HepG2 (cell line): ENCODE data around the gene BRAP. TPM values are rescaled to one million over a fixed set of nuclear protein-coding genes. Genes with fewer than 3 reads are reported as not detected.

Source experiments
- AGO1 ChIP-seq: fragments of 200-400 bp; formaldehyde crosslinking; IDR thresholded peaks from 2 replicates; pipeline ENCODE4 v1.6.1; 2017; ENCODE audit warnings: mild to moderate bottlenecking, low read depth, low read length, moderate library complexity; ENCODE audit not compliant: poor library complexity, severe bottlenecking
- KMT2A ChIP-seq: sonication (generic); formaldehyde crosslinking; IDR thresholded peaks from 2 replicates; pipeline ENCODE4 v1.4.0; 2020; ENCODE audit warnings: missing genetic modification reagents
- PHF8 ChIP-seq: sonication (generic); formaldehyde crosslinking; IDR thresholded peaks from 2 replicates; pipeline ENCODE4 v1.5.0; 2020; ENCODE audit warnings: missing genetic modification reagents
- SALL2 ChIP-seq: sonication (generic); formaldehyde crosslinking; IDR thresholded peaks from 2 replicates; pipeline ENCODE4 v1.8.1; 2023; ENCODE audit warnings: mild to moderate bottlenecking, missing genetic modification reagents, inconsistent platforms
- TEAD2 ChIP-seq: sonication (generic); formaldehyde crosslinking; IDR thresholded peaks from 2 replicates; pipeline ENCODE4 v1.9.0; 2021; ENCODE audit warnings: missing genetic modification reagents
- TEF ChIP-seq: sonication (generic); formaldehyde crosslinking; IDR thresholded peaks from 2 replicates; pipeline ENCODE4 v1.5.0; 2020; ENCODE audit warnings: missing genetic modification reagents
- THAP11 ChIP-seq: IDR thresholded peaks from 2 replicates; pipeline ENCODE4 v1.6.1; 2016; ENCODE audit warnings: missing biosample characterization, missing genetic modification reagents
- TRIM24 ChIP-seq: sonication (generic); formaldehyde crosslinking; IDR thresholded peaks from 2 replicates; pipeline ENCODE4 v1.8.0; 2022; ENCODE audit warnings: mild to moderate bottlenecking, missing genetic modification reagents
- ZBTB38 ChIP-seq: sonication (generic); formaldehyde crosslinking; IDR thresholded peaks from 2 replicates; pipeline ENCODE4 v1.5.1; 2020; ENCODE audit warnings: mild to moderate bottlenecking, missing genetic modification reagents
- ZNF230 ChIP-seq: sonication (generic); formaldehyde crosslinking; IDR thresholded peaks from 2 replicates; pipeline ENCODE4 v1.4.0; 2020; ENCODE audit warnings: mild to moderate bottlenecking, missing genetic modification reagents
- ZNF468 ChIP-seq: sonication (generic); formaldehyde crosslinking; IDR thresholded peaks from 2 replicates; pipeline ENCODE4 v1.8.0; 2022; ENCODE audit warnings: mild to moderate bottlenecking, moderate library complexity, missing genetic modification reagents
- ZNF660 ChIP-seq: sonication (generic); formaldehyde crosslinking; IDR thresholded peaks from 2 replicates; pipeline ENCODE4 v1.5.1; 2020; ENCODE audit warnings: mild to moderate bottlenecking, low read depth, missing genetic modification reagents, borderline replicate concordance
- ZNF746 ChIP-seq: sonication (generic); formaldehyde crosslinking; IDR thresholded peaks from 2 replicates; pipeline ENCODE4 v1.8.0; 2022; ENCODE audit warnings: mild to moderate bottlenecking, missing genetic modification reagents
- ZNF816 ChIP-seq: sonication (generic); formaldehyde crosslinking; IDR thresholded peaks from 2 replicates; pipeline ENCODE4 v1.8.0; 2022; ENCODE audit warnings: missing genetic modification reagents, mild to moderate bottlenecking, borderline replicate concordance
- polyA plus RNA-seq, 8 experiments: library from polyadenylated mRNA; depleted of rRNA in 3 of 8; stranded (reverse) in 7 of 8; unstranded in 1 of 8; fragments of >200 nt; fragmentation: Illumina TruSeq in 4 of 8; extraction: Trizol in 4 of 8; gene quantifications; 2 replicates each; pipeline versions ENCODE4 v1.2.1 to v1.2.3, GENCODE V29; 2011 to 2016; ENCODE audit warnings: low read depth in 4 of 8, missing spikeins in 1 of 8, mixed read lengths in 1 of 8; ENCODE audit not compliant: insufficient read depth in 1 of 8
- total RNA-seq, 5 experiments: library from RNA; depleted of rRNA; stranded (reverse); fragments of >200 nt; fragmentation: Illumina TruSeq; extraction: Trizol; gene quantifications; 2 replicates each; pipeline ENCODE4 v1.2.3, GENCODE V29; 2016; ENCODE audit warnings: low read depth in 1 of 5
- TF ChIP-seq, protein P1 (sequence below): sonication (generic); formaldehyde crosslinking; IDR thresholded peaks from 2 replicates; pipeline ENCODE4 v1.4.0; 2020; ENCODE audit warnings: missing genetic modification reagents
- TF ChIP-seq, protein P2 (sequence below): sonication (generic); formaldehyde crosslinking; IDR thresholded peaks from 2 replicates; pipeline ENCODE4 v1.5.0; 2020; ENCODE audit warnings: missing genetic modification reagents
- TF ChIP-seq, protein P3 (sequence below): sonication (generic); formaldehyde crosslinking; IDR thresholded peaks from 2 replicates; pipeline ENCODE4 v1.8.0; 2022; ENCODE audit warnings: mild to moderate bottlenecking, missing genetic modification reagents, borderline replicate concordance
- TF ChIP-seq, protein P4 (sequence below): sonication (generic); formaldehyde crosslinking; IDR thresholded peaks from 2 replicates; pipeline ENCODE4 v1.5.0; 2020; ENCODE audit warnings: missing genetic modification reagents, mild to moderate bottlenecking, borderline replicate concordance
- TF ChIP-seq, protein P5 (sequence below): IDR thresholded peaks from 2 replicates; pipeline ENCODE4 v1.6.1; 2016

The BRAP gene
- total and polyA plus RNA-seq, 2 of the 13 experiments (the other 11 are each of a cell fraction or from before 2014, with no cell fraction given): 8.1 to 15.4 TPM

GRCh38 chr12:111685811-111686573 is at the start of gene BRAP, which contains the start of gene ACAD10 (continued):
- TF ChIP-seq, protein P1, sequence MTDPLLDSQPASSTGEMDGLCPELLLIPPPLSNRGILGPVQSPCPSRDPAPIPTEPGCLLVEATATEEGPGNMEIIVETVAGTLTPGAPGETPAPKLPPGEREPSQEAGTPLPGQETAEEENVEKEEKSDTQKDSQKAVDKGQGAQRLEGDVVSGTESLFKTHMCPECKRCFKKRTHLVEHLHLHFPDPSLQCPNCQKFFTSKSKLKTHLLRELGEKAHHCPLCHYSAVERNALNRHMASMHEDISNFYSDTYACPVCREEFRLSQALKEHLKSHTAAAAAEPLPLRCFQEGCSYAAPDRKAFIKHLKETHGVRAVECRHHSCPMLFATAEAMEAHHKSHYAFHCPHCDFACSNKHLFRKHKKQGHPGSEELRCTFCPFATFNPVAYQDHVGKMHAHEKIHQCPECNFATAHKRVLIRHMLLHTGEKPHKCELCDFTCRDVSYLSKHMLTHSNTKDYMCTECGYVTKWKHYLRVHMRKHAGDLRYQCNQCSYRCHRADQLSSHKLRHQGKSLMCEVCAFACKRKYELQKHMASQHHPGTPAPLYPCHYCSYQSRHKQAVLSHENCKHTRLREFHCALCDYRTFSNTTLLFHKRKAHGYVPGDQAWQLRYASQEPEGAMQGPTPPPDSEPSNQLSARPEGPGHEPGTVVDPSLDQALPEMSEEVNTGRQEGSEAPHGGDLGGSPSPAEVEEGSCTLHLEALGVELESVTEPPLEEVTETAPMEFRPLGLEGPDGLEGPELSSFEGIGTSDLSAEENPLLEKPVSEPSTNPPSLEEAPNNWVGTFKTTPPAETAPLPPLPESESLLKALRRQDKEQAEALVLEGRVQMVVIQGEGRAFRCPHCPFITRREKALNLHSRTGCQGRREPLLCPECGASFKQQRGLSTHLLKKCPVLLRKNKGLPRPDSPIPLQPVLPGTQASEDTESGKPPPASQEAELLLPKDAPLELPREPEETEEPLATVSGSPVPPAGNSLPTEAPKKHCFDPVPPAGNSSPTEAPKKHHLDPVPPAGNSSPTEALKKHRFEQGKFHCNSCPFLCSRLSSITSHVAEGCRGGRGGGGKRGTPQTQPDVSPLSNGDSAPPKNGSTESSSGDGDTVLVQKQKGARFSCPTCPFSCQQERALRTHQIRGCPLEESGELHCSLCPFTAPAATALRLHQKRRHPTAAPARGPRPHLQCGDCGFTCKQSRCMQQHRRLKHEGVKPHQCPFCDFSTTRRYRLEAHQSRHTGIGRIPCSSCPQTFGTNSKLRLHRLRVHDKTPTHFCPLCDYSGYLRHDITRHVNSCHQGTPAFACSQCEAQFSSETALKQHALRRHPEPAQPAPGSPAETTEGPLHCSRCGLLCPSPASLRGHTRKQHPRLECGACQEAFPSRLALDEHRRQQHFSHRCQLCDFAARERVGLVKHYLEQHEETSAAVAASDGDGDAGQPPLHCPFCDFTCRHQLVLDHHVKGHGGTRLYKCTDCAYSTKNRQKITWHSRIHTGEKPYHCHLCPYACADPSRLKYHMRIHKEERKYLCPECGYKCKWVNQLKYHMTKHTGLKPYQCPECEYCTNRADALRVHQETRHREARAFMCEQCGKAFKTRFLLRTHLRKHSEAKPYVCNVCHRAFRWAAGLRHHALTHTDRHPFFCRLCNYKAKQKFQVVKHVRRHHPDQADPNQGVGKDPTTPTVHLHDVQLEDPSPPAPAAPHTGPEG (CRISPR knock-in tag): peak; percentile 53; the same call in 1 of the 2 replicates
- no peak for TF ChIP-seq ZNF816 (CRISPR knock-in tag)
- TF ChIP-seq, protein P2, sequence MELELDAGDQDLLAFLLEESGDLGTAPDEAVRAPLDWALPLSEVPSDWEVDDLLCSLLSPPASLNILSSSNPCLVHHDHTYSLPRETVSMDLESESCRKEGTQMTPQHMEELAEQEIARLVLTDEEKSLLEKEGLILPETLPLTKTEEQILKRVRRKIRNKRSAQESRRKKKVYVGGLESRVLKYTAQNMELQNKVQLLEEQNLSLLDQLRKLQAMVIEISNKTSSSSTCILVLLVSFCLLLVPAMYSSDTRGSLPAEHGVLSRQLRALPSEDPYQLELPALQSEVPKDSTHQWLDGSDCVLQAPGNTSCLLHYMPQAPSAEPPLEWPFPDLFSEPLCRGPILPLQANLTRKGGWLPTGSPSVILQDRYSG (CRISPR knock-in tag): 0 out of 2 replicates have a peak, but pooled peaks have one; percentile 40
- TF ChIP-seq ZNF230 (CRISPR knock-in tag): no peak
- TF ChIP-seq SALL2: peak; percentile 79
- TF ChIP-seq, protein P3, sequence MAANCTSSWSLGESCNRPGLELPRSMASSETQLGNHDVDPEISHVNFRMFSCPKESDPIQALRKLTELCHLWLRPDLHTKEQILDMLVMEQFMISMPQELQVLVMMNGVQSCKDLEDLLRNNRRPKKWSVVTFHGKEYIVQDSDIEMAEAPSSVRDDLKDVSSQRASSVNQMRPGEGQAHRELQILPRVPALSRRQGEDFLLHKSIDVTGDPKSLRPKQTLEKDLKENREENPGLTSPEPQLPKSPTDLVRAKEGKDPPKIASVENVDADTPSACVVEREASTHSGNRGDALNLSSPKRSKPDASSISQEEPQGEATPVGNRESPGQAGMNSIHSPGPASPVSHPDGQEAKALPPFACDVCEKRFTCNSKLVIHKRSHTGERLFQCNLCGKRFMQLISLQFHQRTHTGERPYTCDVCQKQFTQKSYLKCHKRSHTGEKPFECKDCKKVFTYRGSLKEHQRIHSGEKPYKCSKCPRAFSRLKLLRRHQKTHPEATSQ (CRISPR knock-in tag): 0 out of 2 replicates have a peak, but pooled peaks have one; percentile 38
- TF ChIP-seq ZNF746 (CRISPR knock-in tag): no peak
- TF ChIP-seq ZNF660 (CRISPR knock-in tag): no peak
- no peak for TF ChIP-seq AGO1
- TF ChIP-seq PHF8: peak; percentile 90
- TF ChIP-seq ZBTB38 (CRISPR knock-in tag): peak; percentile 84; the same call in 1 of the 2 replicates
- TF ChIP-seq, protein P4, sequence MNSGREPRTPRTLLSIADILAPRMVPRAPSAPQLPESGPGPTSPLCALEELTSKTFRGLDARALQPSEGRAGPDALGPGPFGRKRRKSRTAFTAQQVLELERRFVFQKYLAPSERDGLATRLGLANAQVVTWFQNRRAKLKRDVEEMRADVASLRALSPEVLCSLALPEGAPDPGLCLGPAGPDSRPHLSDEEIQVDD (CRISPR knock-in tag): 0 out of 2 replicates have a peak, but pooled peaks have one; percentile 64
- TF ChIP-seq KMT2A (CRISPR knock-in tag): peak; percentile 100
- no peak for TF ChIP-seq TRIM24 (CRISPR knock-in tag)
- TF ChIP-seq TEAD2 (CRISPR knock-in tag): no peak
- no peak for TF ChIP-seq TEF (CRISPR knock-in tag)
- TF ChIP-seq, protein P5, sequence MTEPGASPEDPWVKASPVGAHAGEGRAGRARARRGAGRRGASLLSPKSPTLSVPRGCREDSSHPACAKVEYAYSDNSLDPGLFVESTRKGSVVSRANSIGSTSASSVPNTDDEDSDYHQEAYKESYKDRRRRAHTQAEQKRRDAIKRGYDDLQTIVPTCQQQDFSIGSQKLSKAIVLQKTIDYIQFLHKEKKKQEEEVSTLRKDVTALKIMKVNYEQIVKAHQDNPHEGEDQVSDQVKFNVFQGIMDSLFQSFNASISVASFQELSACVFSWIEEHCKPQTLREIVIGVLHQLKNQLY (CRISPR knock-in tag): no peak
- 0 out of 2 replicates have a peak, but pooled peaks have one; percentile 51 for TF ChIP-seq ZNF468
- peak; percentile 95 for TF ChIP-seq THAP11 (CRISPR knock-in tag)
